HG03175 (cell line): Measurements from ENCODE around the gene STARD7.
"Not testable (repeated sequence)": the region's sequence is repeated elsewhere in the genome, so short reads cannot be mapped to it uniquely, and the experiment has no call there.

Source experiments
- ATAC-seq: cut with Tn5 transposase; IDR thresholded peaks from one replicate; pipeline ENCODE4 v1.9.1; 2021; ENCODE audit warnings: mild to moderate bottlenecking, moderate library complexity; ENCODE audit not compliant: unreplicated experiment

The STARD7 gene

DNA sequence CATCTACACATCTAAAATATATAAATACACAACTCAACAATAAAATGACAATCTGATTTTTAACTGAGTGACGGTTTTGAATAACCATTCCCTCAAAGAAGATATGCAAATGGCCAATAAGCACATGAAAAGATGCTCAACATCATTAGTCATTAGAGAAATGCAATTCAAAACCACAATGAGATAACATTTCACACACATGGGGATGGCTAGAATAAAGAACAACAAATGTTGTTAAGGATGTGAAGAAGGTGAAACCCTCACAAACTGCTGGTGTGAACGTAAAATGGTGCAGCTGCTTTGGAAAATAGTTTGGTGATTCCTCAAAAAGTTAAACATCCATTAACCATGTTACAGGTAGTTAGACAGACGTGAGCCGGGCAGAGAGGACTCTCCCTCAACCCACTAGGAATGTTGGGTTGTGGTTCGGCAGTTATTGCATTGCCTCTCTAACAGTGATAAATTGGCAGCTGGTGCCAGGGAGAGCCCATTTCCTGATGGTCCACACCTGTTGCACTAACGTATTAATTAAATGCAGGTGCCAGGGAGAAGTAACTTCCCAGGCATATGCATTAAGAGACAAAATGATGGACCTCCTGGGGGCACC, 41.1 kb downstream of the STARD7 start:
- no peak for ATAC-seq

DNA sequence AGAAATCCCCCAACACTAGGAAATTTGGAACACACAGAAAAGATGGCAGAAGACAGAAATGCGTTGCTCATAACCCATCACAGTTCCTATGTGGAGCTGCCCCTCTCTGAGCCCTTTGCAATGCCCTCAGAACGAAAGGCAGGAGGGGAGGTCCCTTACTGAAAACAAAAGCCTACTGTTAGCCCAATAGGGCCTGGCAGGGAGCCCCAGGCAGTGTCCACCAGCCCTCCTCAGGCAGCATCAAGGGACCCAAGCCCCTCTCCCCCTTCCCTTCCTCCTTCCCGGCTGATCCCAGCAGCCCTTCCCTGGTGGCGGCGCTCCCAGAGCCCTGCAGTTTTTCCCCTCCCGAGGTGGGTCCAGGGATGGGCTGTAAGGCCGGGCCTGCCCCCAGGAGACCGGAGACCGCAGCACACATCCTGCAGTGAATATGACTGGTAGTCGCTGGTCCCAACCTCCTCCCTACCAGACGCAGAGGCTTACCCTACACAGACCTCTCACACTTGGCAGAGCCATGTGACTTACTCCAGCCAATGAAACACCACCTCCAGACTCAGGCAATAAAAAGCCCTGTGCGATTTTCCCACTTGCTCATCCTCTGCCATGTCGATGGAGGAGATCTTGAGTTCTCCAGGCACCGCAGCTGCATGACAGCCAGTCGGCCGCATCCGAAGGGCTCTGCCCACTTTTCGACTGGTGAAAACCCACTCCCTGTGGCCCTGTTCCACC, 44.0 kb downstream of the STARD7 start:
- peak; percentile 77 for ATAC-seq

DNA sequence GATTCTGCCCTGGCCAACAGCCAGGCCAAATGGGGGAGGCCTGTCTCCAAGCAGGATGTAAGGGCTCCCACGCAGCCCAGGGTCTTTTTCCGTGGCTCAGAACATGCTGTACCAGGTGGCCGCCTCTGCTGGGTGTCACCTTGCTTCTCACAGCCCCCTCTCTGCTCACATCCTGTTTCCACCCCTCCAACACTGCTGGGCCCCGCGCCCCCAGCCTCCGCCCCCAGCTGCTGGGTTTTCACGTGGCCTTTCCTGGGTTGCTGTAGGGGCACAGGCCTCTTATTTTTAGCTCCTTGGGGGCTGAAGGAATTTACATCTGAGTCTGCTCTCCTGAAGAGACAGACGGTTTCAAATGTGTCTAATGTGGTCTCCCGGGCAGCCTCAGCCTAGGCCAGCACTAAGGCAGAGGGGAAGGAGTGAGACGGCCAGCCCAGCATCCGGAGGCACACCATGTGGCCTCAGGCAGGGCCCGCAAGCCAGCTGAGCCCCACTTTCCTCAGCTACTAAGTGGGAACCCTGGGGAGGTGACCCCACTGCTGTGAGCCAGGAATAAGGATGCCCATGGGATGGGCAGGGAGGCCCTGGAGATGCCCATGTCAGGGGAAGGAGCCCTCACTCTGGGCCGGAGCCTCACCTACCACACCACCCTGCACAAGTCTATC, 44.7 kb downstream of the STARD7 start:
- peak; percentile 66 for ATAC-seq

DNA sequence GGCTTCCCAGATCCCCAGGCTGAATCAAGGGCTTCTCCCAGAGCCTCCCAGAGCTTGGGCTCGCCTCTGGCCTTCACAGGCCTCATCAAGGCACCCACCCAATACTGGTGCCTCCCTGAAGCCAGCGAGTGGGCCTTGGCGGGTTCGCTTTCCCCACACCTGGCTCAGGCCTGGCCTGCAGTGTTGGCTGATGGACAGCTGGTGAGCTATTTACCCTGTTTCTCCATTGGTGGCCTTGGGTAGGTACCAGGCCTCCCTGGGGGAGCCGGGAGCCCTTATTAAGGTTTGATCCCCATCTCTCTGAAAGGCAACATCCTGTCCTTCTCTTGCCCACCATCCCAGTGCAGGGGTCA, 45.2 kb downstream of the STARD7 start:
- no peak for ATAC-seq

DNA sequence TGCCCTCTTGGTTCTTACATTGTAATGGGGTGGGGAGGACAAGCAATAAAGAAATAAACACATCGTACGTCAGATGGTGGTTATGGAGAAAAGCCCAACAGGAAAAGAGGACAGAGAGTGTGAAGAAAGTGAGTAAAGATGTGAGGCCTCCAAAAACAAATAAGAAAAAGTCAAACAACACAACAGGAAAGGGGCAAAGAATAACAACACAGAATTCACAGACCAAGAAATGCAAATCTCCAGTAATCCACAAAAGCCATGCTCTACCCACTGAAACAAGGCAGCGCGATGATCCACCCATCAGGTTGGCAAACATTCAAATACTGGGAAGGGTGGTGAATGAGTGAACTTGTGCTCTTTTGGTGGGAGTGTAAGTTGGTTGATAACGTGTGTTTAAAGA, 46.7 kb downstream of the STARD7 start:
- no peak for ATAC-seq

DNA sequence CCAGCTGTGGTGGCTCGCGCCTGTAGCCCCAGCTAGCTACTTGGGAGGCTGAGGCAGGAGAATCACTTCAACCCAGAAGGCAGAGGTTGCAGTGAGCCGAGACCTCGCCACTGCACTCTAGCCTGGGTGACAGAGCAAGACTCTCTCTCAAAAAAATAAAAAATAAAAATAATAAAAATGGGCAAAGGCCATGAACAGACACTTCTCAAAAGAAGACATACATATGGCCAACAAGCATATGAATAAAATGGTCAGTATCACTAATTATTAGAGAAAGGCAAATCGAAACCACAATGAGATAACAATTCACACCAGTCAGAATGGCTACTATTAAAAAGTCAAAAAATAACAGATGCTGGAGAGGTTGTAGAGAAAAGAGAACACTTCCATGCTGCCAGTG, 48.3 kb downstream of the STARD7 start:
- ATAC-seq = not testable (repeated sequence)

DNA sequence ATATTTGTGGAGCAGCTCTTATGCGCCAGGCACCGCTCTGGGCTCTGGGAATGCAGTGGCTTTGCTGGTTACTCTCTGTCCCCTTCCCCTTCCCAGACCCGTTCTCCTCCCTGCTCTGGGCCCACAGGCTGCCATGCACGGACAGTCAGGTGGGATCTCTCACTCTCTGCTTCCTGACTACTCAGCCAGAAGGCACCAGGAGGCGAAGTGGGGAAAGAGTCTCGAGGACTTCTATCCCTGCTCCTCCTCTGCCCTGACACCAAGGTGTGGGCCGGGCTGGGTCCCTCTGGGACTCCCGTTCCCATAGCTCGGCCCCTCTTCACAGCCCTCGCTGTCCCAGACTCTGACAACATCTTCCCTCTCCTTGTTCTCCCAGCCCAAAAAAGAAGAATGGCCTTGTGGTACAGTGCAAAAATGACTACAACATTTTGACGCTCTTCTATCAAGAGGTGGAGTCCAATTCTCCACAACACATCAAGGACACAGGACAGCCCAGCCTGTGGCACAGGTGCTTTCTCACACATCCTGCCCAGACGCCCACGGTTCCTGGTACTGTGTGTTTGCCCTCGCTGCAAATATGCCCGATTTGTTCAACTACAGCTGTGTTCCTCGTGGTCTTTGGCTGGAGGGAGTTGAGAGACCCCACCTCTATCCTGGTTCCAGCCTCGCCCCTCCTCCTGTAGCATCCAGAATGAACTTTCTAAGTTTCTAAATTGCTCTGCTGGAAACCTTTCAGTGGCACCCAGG, 49.4 kb downstream of the STARD7 start:
- no peak for ATAC-seq

DNA sequence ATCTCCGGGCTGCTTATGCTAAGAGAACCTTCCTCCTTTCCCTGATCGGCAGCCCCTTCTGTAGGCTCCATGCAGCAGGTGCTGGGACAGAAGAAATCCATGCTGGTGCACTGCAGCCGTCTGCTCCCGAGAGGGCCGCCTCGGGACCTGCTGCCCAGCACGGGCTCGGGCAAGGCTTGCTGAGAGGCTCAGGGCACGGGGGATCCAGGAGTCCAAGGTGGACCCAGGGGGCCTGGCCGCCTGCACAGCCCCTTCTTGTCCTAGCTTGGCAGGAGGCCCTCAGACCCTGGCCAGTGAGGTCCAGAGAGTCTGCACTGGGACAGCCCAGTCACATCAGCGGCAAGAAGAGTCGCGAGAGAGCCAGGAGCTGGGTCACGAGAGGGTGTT, 50.1 kb downstream of the STARD7 start:
- ATAC-seq = no peak

DNA sequence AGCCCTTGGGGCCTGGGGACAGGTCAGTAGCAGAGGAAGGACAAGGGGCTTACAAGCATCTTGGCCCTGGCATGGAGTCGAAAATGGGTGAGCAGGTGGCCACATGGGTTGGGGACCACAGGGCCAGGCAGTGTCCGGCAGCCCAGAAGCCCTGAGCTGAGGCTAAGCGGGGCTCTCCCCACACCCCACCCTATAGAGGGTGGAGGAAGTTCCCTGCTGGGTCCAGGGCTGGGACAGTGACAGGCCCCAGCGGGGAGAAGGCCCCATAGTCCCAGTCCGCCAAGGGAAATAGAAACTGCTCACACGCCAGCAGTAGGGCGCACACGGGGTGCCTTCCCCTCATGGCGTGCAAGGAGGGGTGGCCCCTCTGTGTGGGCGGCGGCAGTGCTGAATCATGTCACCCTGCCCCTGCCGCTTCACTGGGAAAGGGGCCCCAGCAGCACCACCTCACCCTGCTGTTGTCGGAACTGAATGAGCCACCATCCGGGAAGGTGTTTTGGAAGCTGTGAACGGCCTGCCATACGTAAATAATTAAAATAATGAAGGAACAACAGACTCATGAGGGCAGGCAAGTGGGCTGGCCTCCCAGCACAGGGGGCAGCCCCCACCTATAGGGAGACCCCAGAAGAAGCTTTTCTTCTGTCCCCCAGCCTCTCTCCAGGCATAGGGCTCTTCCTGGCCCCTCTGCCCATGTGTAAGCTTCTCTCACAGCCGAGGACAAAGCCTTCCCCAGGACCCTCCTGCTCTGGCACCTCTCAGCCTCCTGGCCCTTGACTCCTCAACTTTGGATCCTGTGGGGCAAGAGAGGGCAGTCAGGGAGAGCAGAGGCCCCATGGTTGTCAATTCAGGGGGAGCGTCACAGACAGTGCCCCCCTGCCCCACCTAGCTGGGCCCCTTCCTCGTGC, 50.7 kb downstream of the STARD7 start:
- peak; percentile 62 for ATAC-seq

DNA sequence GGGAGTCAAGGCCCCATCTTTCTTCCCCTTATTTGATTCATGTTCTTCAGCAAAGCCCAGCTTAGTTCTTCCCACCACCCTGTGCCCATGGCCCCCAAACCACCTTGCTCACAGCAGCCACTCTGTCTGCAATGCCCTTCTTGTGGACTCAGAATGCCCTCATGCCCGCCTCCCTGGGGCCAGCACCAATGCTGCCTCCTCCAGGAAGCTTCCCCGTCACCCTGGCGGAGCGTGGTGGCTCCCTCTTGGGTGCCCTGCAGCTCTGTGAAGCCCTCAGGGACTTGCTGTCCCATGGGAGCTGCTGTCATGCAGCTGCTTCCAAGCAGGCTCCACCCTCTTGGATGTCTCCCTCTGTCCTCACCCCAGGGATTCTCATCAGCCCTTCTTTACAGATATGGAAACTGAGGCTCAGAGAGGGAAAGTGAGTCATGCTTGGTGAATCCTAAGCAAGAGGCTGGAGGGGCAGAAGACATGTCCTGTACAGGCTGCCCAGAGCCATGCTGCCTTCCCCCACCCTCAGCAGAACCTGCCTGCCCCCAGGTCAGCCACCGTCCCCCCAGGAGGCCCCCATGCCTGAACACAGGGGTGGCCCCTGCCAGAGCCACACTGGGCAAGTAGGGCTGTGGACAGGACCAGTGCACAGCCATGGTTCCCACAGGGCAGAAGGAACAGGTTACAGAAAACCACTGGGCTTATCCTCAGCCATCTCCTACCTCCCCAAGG, 51.5 kb downstream of the STARD7 start:
- ATAC-seq = peak; percentile 42

DNA sequence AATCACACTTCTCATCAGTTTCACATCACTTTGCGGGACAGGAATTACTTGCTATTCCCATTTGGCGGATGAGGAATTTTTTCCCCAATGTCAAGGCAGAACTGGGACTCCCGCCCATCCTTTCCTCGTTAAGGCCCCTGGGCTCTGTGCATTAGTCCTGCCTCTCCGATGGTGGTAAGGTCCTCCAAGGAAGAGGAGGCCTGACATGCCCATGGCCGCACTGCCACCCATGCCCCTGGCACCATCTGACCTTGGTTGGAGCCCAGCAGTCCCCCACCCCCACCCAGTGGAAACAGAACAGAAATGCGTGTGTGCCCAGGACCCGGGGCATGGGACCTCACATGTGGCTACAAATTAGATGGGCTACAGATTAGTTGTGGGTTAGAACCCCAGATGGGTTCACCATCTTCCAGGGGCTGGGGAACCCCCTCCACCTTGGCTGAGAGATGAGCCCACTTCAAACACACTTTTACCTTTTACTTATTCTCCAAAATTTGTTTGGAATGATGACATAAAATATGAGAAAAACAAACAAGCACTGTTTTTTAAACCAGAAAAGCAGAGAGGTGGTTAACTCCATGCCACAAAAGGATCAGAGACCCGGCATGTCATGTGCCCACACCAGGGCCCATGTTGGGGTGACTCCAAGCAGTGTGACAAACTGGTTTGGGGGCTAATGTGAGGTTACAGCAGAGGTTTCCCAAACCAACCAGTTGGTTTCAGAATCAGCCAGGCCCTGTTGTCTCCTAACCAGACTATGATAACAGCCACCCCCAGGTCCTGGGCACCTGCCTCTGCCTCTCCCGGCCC, 52.4 kb downstream of the STARD7 start:
- no peak for ATAC-seq

DNA sequence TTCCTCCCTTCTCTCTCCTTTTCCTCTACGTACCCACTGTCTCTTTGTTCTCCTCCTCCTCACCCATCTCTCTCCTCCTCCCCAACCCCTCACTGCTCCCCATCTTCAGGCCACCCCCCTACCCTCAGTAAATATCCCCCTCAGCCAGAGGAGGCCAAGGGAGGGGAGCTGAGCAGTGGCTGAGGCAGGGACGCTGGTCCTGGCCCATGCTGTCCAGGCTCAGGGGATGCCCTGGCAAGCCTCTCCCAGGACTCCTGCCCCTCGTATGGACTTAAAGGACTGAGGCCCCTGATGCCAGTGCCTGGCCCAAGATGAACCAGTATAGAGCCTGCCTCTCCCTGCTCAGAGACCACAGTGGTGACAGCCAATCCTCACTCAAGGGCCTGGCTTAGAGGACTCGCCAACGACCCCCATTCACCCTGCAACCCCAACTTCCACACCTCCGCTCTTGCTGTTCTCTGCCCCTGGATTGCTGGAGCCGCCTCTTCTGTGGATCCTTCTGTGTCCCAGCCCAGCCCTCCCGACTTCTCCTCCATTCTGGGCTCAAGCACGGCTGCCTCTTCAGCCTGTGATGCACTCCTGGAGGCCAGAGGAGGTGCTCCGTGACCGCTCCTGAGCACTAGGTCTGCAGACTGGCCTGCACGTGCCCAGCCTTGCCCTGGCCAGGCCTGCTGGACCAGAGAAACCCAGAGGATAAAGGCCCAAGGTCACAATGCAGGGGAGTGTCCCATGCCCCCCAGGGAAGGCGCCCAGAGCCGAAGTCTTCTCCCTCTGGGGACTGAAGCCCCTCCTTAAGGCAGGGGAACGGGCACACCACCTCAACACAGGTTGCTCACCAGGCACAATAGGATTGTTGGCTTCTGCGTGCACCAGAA, 53.9 kb downstream of the STARD7 start:
- ATAC-seq = no peak

DNA sequence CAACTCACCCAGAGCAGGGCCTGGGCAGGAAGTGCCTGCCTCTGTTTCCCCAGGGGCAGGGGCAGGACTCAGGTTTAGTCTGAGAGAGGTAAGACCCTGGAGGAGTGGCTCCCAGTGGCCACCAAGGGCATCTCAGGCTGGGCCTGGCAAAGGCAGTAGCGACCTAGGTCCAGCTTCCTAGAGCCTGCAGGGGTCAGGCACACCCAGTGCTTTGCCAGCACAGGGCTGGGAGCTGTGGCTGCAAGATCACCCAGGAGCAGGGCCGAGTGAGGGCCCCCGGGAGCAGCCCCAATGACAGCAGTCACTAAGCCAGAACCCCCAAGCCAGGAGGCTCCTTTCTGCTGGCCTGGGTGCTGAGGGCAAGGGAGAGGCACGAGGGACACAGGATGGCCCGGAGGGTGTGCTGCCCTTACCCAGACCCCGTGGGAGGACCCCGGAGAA, 54.6 kb downstream of the STARD7 start:
- ATAC-seq = no peak

DNA sequence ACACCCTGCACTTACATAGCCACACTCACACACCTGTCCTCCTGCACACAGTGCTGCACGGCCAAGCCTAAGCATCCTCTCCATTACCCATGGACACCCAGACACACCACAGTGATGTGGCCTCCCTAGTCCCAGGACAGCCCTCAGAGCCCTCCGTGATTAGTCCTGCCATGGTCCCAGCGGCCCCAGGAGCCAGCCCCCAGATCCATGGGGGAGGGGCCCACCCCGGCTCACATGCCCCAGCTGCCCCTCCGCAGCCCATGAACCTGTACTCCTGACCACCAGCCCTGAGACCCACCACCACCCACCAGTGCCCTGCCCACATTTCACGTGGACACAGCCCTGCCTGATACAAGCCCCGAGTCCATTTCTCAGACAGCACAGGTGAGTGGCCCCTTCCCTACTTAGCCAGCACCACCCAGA, 55.3 kb downstream of the STARD7 start:
- ATAC-seq = no peak

DNA sequence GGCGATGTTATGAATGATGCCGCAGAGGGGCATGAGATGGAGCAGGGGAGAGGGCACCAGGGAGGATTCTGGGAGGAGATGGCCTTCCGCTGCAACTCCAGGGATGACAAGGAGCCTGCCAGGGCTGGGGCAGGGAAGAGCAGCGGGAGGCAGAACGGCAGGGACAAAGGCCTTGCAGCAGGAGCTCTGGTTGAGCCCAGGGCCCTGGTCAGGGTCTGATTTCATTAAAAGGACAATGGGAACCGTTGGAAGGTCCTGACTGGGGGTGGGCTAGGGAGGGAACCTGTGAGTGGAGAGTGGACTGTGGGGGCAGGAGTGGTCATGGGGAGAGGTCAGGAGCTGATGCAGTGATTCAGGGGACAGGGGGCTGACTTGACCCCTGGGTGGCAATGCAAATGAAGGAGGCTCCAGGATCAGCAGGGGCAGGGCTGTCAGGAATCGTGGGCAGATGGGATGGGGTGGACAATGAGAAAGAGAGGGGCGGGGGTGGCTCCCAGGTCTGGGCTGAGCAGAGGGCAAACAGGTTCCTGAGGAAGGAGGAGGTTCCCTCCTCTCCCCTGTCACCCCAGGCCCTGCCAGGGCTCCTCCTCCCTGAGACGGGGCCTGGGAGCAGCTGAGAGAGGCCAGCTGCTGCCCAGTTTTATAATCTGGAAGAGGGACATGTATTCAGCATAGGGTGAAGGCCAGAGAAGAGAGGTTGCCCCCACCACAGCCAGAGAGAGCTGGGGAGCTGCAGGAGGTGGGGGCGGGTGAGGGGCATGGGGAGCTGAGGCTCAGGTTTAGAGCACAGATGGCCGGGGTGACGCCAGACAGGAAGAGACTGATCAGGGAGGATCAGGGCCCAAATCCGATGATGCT, 56.1 kb downstream of the STARD7 start:
- no peak for ATAC-seq

DNA sequence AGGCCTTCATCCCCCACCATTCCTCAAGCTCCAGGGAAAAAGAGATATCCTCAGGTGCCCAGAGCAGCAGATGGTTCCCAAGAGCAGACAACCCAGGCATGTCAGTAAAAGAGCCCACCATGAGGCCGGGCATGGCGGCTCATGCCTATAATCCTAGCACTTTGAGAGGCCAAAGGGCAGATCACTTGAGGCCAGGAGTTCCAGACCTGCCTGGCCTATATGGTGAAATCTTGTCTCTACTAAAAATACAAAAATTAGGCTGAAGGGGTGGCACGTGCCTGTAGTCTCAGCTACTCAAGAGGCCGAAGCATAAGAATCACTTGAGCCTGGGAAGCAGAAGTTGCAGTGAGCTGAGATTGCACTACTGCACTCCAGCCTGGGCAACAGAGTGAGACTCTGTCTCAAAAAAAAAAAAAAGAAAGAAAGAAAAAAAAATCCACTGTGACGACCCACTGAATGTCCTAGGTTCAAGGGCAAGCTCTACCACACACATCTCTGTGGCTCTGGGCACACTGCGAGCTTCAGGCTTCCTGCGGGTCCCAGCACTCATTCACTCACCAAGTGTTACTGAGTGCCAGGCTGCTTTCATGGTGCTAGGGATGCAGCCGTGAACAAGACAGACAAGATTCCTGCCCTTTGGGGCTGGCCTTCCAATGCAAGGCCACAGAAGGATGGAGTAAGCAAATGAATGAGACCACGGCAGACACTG, 56.9 kb downstream of the STARD7 start:
- no peak for ATAC-seq
